ENCODE measurements around the gene GIPR. TPM values are rescaled to one million over a fixed set of nuclear protein-coding genes. Genes with fewer than 3 reads are reported as not detected.

The GIPR gene
- total and polyA plus RNA-seq, 2 experiments from 2014 or later, result 0.42 to 1.2 TPM

DNA sequence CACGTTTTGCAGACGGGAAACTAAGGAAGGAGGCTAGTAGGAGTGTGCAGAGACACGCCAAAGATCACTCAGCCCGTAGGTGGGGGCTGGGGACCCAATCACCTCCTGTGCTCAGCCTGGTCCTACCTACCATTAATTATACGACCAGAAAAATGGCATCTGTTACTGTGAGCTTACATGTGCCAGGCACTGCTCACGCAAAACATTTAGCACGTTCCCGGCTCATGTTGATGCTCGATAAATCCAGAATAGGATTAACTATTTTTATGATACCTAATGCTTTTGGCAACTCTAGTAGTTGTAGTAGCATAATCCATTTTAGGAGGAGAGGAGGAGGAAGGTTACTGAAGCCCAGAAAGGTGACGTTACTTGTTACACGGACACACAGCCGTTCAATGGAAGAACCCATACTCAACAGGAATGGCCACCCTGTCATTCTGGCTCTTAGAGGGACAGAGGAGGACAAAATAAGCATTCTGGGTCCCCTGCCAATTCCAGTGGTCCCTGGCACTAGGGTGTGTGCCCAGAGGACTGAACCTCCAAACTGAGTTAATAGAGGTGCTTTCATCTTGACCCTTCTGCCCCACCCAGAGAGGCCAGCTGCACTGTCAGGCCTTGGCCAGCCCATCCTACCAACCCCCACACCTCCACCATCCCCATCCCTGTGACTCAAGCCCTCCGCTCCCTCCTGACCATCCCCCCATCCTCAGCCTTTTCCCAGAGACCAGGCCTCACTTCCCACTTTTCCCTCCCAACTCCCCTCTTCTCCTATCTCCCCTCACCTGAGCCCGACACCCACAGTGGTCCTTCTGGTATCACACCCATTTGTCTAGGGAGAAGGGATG lies 23.9 kb upstream of the GIPR start:
- no peak for ATAC-seq
- no peaks in the 10 kb centered on the region for H3K36me3 ChIP-seq (ENCODE audit: insufficient read depth)
- peaks cover 35% of the 10 kb centered on the region for H3K27me3 Mint-ChIP-seq (ENCODE audit: insufficient read depth, low read depth, poor library complexity)
- peak overlapping the region; percentile 90 for H3K4me3 ChIP-seq
- H3K4me1 Mint-ChIP-seq, result peaks cover 36% of the 10 kb centered on the region
- peaks cover 18% of the 10 kb centered on the region for H3K27me3 ChIP-seq (ENCODE audit: insufficient read depth)
- TF ChIP-seq ZNF462 (CRISPR knock-in tag; IDR thresholded peaks at IDR 0.05), result no peak
- peak overlapping the region; percentile 100 for H2AFZ ChIP-seq
- peaks cover 20% of the 10 kb centered on the region; the same call in 2 of the 3 replicates for H3K9me3 Mint-ChIP-seq
- H3K36me3 Mint-ChIP-seq (ENCODE audit: low read depth), result peaks cover 3% of the 10 kb centered on the region; the same call in 1 of the 3 replicates
- peak overlapping the region; percentile 90 for H3K4me3 Mint-ChIP-seq
- peaks cover 34% of the 10 kb centered on the region for H3F3A ChIP-seq (replicated peaks; ENCODE audit: low read depth)
- peak overlapping the region; percentile 93 for H3K4me2 ChIP-seq
- H3K9me2 ChIP-seq (ENCODE audit: insufficient read depth), result no peaks in the 10 kb centered on the region
- H3K79me2 ChIP-seq (replicated peaks; ENCODE audit: insufficient read depth), result no peaks in the 10 kb centered on the region
- H3K4me1 ChIP-seq (ENCODE audit: insufficient read depth), result peaks cover 33% of the 10 kb centered on the region
- H3K27ac Mint-ChIP-seq, result no peak overlapping the region
- H3K27ac ChIP-seq (ENCODE audit: low read depth), result no peak overlapping the region
- DNase-seq (ENCODE audit: low spot score), result no peak
- no peaks in the 10 kb centered on the region for H4K20me1 ChIP-seq (replicated peaks; ENCODE audit: insufficient read depth)

DNA sequence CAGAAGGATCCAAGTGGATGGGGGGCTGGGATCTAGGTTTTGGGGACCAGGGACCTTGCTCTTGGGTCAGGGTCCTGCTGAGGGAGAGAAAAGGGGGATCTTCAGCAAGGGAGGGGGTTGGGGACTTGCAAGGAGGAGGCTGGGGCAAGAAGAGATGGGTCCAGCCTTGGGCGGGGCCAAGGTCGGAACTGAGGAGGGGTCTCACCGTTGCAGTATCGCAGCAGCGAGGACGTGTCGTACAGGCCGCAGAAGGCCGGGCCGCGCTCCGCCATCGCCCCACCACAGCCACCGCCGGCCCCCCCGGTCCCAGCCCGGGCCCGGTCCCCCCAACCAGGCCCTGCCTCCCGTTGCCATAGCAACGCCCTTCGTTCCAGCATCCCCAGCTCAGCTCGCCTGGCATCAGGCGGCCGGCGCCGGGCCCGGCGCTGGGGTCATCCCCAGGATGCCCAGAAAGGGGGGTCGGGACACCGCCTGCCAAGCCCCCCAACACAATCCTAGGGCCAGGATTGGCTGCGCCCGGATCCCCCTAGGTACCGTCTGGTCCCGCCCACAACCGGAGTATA lies 22.9 kb upstream of the GIPR start:
- Histone ChIP-seq H3K4me2 (peak overlapping the region; percentile 93), H3K9me2 (ENCODE audit: insufficient read depth) (no peaks in the 10 kb centered on the region), H4K20me1 (replicated peaks; ENCODE audit: insufficient read depth) (no peaks in the 10 kb centered on the region), H3K27me3 (ENCODE audit: insufficient read depth) (peaks cover 18% of the 10 kb centered on the region), H3F3A (replicated peaks; ENCODE audit: low read depth) (peaks cover 29% of the 10 kb centered on the region), H3K4me3 (peak overlapping the region; percentile 90), H3K4me1 (ENCODE audit: insufficient read depth) (peaks cover 27% of the 10 kb centered on the region), H3K79me2 (replicated peaks; ENCODE audit: insufficient read depth) (no peaks in the 10 kb centered on the region), H2AFZ (peak overlapping the region; percentile 66), H3K27ac (ENCODE audit: low read depth) (no peak overlapping the region), H3K36me3 (ENCODE audit: insufficient read depth) (no peaks in the 10 kb centered on the region)
- H3K36me3 Mint-ChIP-seq (ENCODE audit: low read depth), result peaks cover 3% of the 10 kb centered on the region; the same call in 1 of the 3 replicates
- peaks cover 37% of the 10 kb centered on the region for H3K27me3 Mint-ChIP-seq (ENCODE audit: insufficient read depth, low read depth, poor library complexity)
- ATAC-seq, result no peak
- no peak for DNase-seq (ENCODE audit: low spot score)
- H3K4me3 Mint-ChIP-seq, result peak overlapping the region; percentile 79
- H3K4me1 Mint-ChIP-seq, result peaks cover 36% of the 10 kb centered on the region
- peaks cover 24% of the 10 kb centered on the region; the same call in 2 of the 3 replicates for H3K9me3 Mint-ChIP-seq
- H3K27ac Mint-ChIP-seq, result no peak overlapping the region
- TF ChIP-seq ZNF462 (CRISPR knock-in tag; IDR thresholded peaks at IDR 0.05) (no peak), ZNF331 (CRISPR knock-in tag; IDR thresholded peaks at IDR 0.05; ENCODE audit: low read depth) (no peak)

All from GM23338 (cell line).